ENCODE results near the gene PPOX. TPM values are rescaled to one million over a fixed set of nuclear protein-coding genes. Genes with fewer than 3 reads are reported as not detected.

PPOX gene
- total RNA-seq, 4 donors from 2014 or later: 22.2 to 75.2 (median 37.2) TPM

- peaks cover 57% of the 10 kb centered on the region for H3K4me1 ChIP-seq
- 64% methylated on average over 1 of the region's 1 CpG for WGBS
- no peak for DNase-seq (ENCODE audit: low spot score in 2 of 2)
- no peak overlapping the region for H3K27ac ChIP-seq
- no peak overlapping the region for H3K4me3 ChIP-seq
- peaks cover 2% of the 10 kb centered on the region for H3K36me3 ChIP-seq
- TF ChIP-seq EP300 (IDR thresholded peaks at IDR 0.05) (no peak), CTCF (IDR thresholded peaks at IDR 0.05) (peak in 1 of 2 donors; percentile 11), POLR2A (IDR thresholded peaks at IDR 0.05) (no peak)
- no peaks in the 10 kb centered on the region for H3K9me3 ChIP-seq
- no peaks in the 10 kb centered on the region for H3K27me3 ChIP-seq
These were observed 14.4 kb downstream of the PPOX start for GRCh38 chr1:161180639-161181038.

- 80% methylated on average over 1 of the region's 1 CpG for WGBS
- DNase-seq (ENCODE audit: low spot score in 2 of 2): no peak
- peaks cover 56% of the 10 kb centered on the region for H3K4me1 ChIP-seq
- no peaks in the 10 kb centered on the region for H3K9me3 ChIP-seq
- H3K36me3 ChIP-seq: no peaks in the 10 kb centered on the region
- TF ChIP-seq CTCF (IDR thresholded peaks at IDR 0.05) (no peak), POLR2A (IDR thresholded peaks at IDR 0.05) (no peak), EP300 (IDR thresholded peaks at IDR 0.05) (no peak), POLR2AphosphoS5 (IDR thresholded peaks at IDR 0.05) (no peak)
- H3K4me3 ChIP-seq: no peak overlapping the region
- H3K27ac ChIP-seq: no peak overlapping the region
- no peaks in the 10 kb centered on the region for H3K27me3 ChIP-seq
These were observed 16.0 kb downstream of the PPOX start for GRCh38 chr1:161182214-161182613.

GRCh38 chr1:161185282-161185682, 19.1 kb downstream of the PPOX start:
- no peak for TF ChIP-seq POLR2AphosphoS5 (IDR thresholded peaks at IDR 0.05)
- no peak for TF ChIP-seq EP300 (IDR thresholded peaks at IDR 0.05)
- no peak for TF ChIP-seq CTCF (IDR thresholded peaks at IDR 0.05)
- TF ChIP-seq POLR2A (IDR thresholded peaks at IDR 0.05): no peak

DNA sequence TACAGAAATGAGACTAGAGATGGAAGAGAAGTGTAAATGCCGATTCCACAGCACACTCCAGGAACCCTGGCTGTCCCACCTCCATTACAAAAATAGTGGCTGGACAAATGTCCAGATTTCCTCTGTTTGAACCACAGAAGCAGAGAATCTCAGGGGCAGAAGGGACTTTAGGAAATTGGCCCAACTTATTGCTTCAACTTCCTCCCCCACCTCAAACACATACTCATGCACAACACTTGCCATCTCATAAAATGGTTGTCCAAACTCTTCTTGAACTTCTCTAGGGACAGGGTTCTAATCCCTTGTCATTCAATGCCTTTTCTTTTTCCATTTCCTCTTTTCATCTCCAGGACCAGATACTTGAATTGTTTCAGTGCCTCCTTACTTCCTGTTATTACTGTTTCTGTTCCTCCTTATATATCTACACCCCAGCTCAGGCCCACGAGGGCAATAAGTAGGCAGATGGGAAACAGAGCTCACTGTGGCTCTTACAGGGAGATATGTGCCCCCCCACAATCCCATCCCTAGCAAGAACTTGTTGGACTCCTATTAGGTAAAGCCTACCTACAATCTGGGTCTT, 19.6 kb downstream of the PPOX start:
- H3K9me3 ChIP-seq: no peaks in the 10 kb centered on the region
- H3K27ac ChIP-seq: peak overlapping the region; percentile 70
- peaks cover 61% of the 10 kb centered on the region for H3K4me1 ChIP-seq
- no peaks in the 10 kb centered on the region for H3K36me3 ChIP-seq
- H3K27me3 ChIP-seq: no peaks in the 10 kb centered on the region
- no peak overlapping the region for H3K4me3 ChIP-seq
- WGBS: 28% methylated on average over 2 of the region's 2 CpGs
- TF ChIP-seq CTCF (IDR thresholded peaks at IDR 0.05) (no peak), POLR2A (IDR thresholded peaks at IDR 0.05) (no peak), POLR2AphosphoS5 (IDR thresholded peaks at IDR 0.05) (no peak), EP300 (IDR thresholded peaks at IDR 0.05) (no peak)
- no peak for DNase-seq (ENCODE audit: low spot score in 2 of 2)

More at GRCh38 chr1:161185282-161185682, 19.1 kb downstream of the PPOX start:
- Histone ChIP-seq H3K4me1 (peaks cover 60% of the 10 kb centered on the region), H3K27ac (peak overlapping the region; percentile 70), H3K9me3 (no peaks in the 10 kb centered on the region), H3K36me3 (no peaks in the 10 kb centered on the region), H3K4me3 (no peak overlapping the region), H3K27me3 (no peaks in the 10 kb centered on the region)
- 4% methylated on average over 3 of the region's 3 CpGs for WGBS
- peak in 1 of 2 donors; percentile 91 for DNase-seq (ENCODE audit: low spot score in 2 of 2)

GRCh38 chr1:161187311-161187710, 21.1 kb downstream of the PPOX start:
- H3K36me3 ChIP-seq: no peaks in the 10 kb centered on the region
- H3K27me3 ChIP-seq: no peaks in the 10 kb centered on the region
- no peak for DNase-seq (ENCODE audit: low spot score in 2 of 2)
- no peak overlapping the region for H3K4me3 ChIP-seq
- no peaks in the 10 kb centered on the region for H3K9me3 ChIP-seq
- peaks cover 59% of the 10 kb centered on the region for H3K4me1 ChIP-seq
- TF ChIP-seq POLR2AphosphoS5 (IDR thresholded peaks at IDR 0.05): no peak
- no peak for TF ChIP-seq CTCF (IDR thresholded peaks at IDR 0.05)
- TF ChIP-seq EP300 (IDR thresholded peaks at IDR 0.05): no peak
- no peak for TF ChIP-seq POLR2A (IDR thresholded peaks at IDR 0.05)
- WGBS: 60% methylated on average over 3 of the region's 3 CpGs
- no peak overlapping the region for H3K27ac ChIP-seq
